Rectal smooth muscle tissue (tissue), 1 donor: ENCODE results near the gene CD209.

Experiments used
- H3K27ac ChIP-seq: one replicate; pipeline ENCODE4 v1.7.0; 2013; ENCODE audit warnings: low read depth, low read length, inconsistent platforms
- H3K27me3 ChIP-seq: one replicate; pipeline ENCODE4 v1.7.0; 2013; ENCODE audit warnings: low read length; ENCODE audit not compliant: control insufficient read depth, insufficient read depth
- H3K36me3 ChIP-seq: one replicate; pipeline ENCODE4 v1.7.0; 2013; ENCODE audit warnings: low read length; ENCODE audit not compliant: control insufficient read depth, insufficient read depth
- H3K4me1 ChIP-seq: one replicate; pipeline ENCODE4 v1.7.0; 2013; ENCODE audit warnings: low read length; ENCODE audit not compliant: control insufficient read depth, insufficient read depth
- H3K4me3 ChIP-seq: one replicate; pipeline ENCODE4 v1.7.0; 2013; ENCODE audit warnings: low read length
- H3K9ac ChIP-seq: one replicate; pipeline ENCODE4 v1.7.0; 2013; ENCODE audit warnings: low read length

CD209 gene

GRCh38 chr19:7694499-7694898 is 52.8 kb downstream of the CD209 start:
- H3K27me3 ChIP-seq: peaks cover 6% of the 10 kb centered on the region
- H3K27ac ChIP-seq: no peak overlapping the region
- no peaks in the 10 kb centered on the region for H3K4me1 ChIP-seq

GRCh38 chr19:7692417-7693088 is 54.8 kb downstream of the CD209 start:
- no peaks in the 10 kb centered on the region for H3K4me1 ChIP-seq

More at GRCh38 chr19:7694499-7694898, 52.8 kb downstream of the CD209 start:
- Histone ChIP-seq H3K9ac (no peak overlapping the region), H3K4me3 (no peak overlapping the region), H3K36me3 (no peaks in the 10 kb centered on the region)

GRCh38 chr19:7691497-7691896 is 55.8 kb downstream of the CD209 start:
- Histone ChIP-seq H3K4me3 (no peak overlapping the region), H3K4me1 (no peaks in the 10 kb centered on the region), H3K36me3 (no peaks in the 10 kb centered on the region), H3K27me3 (no peaks in the 10 kb centered on the region), H3K9ac (no peak overlapping the region), H3K27ac (no peak overlapping the region)

More at GRCh38 chr19:7692417-7693088, 54.8 kb downstream of the CD209 start:
- peaks cover under 1% of the 10 kb centered on the region for H3K27me3 ChIP-seq
- no peak overlapping the region for H3K4me3 ChIP-seq
- no peak overlapping the region for H3K27ac ChIP-seq
- H3K9ac ChIP-seq: no peak overlapping the region
- no peaks in the 10 kb centered on the region for H3K36me3 ChIP-seq

GRCh38 chr19:7690779-7691258 is 56.5 kb downstream of the CD209 start:
- H3K27ac ChIP-seq: no peak overlapping the region
- no peak overlapping the region for H3K4me3 ChIP-seq
- no peaks in the 10 kb centered on the region for H3K4me1 ChIP-seq
- H3K27me3 ChIP-seq: no peaks in the 10 kb centered on the region
- H3K9ac ChIP-seq: no peak overlapping the region
- H3K36me3 ChIP-seq: no peaks in the 10 kb centered on the region
